ENCODE results near the gene NT5DC4. TPM values are rescaled to one million over a fixed set of nuclear protein-coding genes. Genes with fewer than 3 reads are reported as not detected.

NT5DC4 gene
- total RNA-seq, 1 donor from 2014 or later, result 0.53 TPM

DNA sequence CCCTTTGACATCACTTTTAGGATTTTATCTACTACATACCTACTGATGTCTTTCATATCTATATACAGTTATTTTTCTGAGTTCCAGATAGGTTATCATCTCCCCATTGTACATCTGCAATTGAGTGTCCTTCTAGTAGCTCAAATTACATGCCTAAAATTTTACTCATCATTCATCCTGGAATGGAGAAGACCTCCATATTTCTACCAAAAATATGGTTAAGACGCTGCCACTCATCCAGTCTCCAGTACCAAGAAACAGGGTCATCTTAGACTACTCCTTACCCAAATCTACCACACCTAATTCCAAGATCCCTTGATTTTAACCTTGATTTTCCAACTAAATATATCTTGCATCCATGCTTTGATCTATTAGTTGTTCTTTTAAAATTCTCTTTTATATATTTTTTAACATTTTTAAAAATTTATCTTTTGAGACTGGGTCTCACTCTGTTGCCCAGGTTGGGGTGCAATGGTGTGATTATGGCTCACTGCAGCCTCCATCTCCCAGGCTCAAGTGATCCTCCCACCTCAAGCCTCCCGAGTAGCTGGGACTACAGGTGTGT lies 52.2 kb downstream of the NT5DC4 start:
- Histone ChIP-seq H3K36me3 (no peaks in the 10 kb centered on the region), H3K4me3 (no peak overlapping the region), H3K4me1 (peaks cover 6% of the 10 kb centered on the region), H3K27ac (no peak overlapping the region), H3K9me3 (no peaks in the 10 kb centered on the region), H3K27me3 (ENCODE audit: low read depth) (no peaks in the 10 kb centered on the region)
- intact Hi-C loops (cut with DNase I), result no loop called here
- no peak for TF ChIP-seq CTCF (IDR thresholded peaks at IDR 0.05)
- DNase-seq (no peak), ATAC-seq (no peak)

GRCh38 chr2:112773556-112773955 lies 52.7 kb downstream of the NT5DC4 start:
- ATAC-seq (no peak), DNase-seq (no peak)
- Histone ChIP-seq H3K9me3 (no peaks in the 10 kb centered on the region), H3K27ac (no peak overlapping the region), H3K4me1 (peaks cover under 1% of the 10 kb centered on the region), H3K36me3 (no peaks in the 10 kb centered on the region), H3K4me3 (no peak overlapping the region), H3K27me3 (ENCODE audit: low read depth) (no peaks in the 10 kb centered on the region)
- intact Hi-C loops (cut with DNase I), result no loop called here
- no peak for TF ChIP-seq CTCF (IDR thresholded peaks at IDR 0.05)

GRCh38 chr2:112774536-112775285 lies 53.9 kb downstream of the NT5DC4 start:
- DNase-seq, result no peak
- H3K36me3 ChIP-seq, result no peaks in the 10 kb centered on the region
- TF ChIP-seq CTCF (IDR thresholded peaks at IDR 0.05), result no peak
- intact Hi-C loops (cut with DNase I), result no loop called here
- no peaks in the 10 kb centered on the region for H3K27me3 ChIP-seq (ENCODE audit: low read depth)
- no peaks in the 10 kb centered on the region for H3K4me1 ChIP-seq
- ATAC-seq, result no peak
- no peak overlapping the region for H3K27ac ChIP-seq
- H3K4me3 ChIP-seq, result no peak overlapping the region
- H3K9me3 ChIP-seq, result no peaks in the 10 kb centered on the region

DNA sequence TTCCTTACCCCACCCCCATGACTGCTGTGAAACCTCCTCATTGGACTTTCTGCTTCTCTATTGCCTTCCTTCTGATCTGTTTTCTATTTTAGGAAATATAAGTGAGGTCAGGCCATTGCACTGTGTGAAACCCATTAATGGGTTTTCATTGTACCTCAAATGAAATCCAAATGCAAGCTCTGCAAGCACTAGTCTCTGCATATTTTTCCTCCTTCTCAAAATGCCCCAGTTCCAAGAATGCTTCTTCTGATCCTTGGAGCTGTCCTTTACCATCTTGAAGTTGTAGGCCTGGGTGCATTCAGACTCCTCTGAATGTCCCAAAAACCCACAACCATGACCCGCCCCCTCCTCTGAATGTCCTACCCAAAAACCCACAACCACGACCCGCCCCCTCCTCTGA lies 55.3 kb downstream of the NT5DC4 start:
- DNase-seq (no peak), ATAC-seq (no peak)
- no peak for TF ChIP-seq CTCF (IDR thresholded peaks at IDR 0.05)
- Histone ChIP-seq H3K27ac (no peak overlapping the region), H3K9me3 (no peaks in the 10 kb centered on the region), H3K4me3 (no peak overlapping the region), H3K4me1 (no peaks in the 10 kb centered on the region), H3K36me3 (no peaks in the 10 kb centered on the region), H3K27me3 (ENCODE audit: low read depth) (no peaks in the 10 kb centered on the region)
- intact Hi-C loops (cut with DNase I), result no loop called here

GRCh38 chr2:112777036-112777435 lies 56.2 kb downstream of the NT5DC4 start:
- TF ChIP-seq CTCF (IDR thresholded peaks at IDR 0.05), result no peak
- Histone ChIP-seq H3K27me3 (ENCODE audit: low read depth) (no peaks in the 10 kb centered on the region), H3K9me3 (no peaks in the 10 kb centered on the region), H3K27ac (no peak overlapping the region), H3K4me3 (no peak overlapping the region), H3K36me3 (no peaks in the 10 kb centered on the region), H3K4me1 (no peaks in the 10 kb centered on the region)
- intact Hi-C loops (cut with DNase I), result no loop called here
- ATAC-seq, result no peak
- no peak for DNase-seq
